H1 (cell line): ENCODE measurements around the gene TMEM209. TPM values are rescaled to one million over a fixed set of nuclear protein-coding genes. Genes with fewer than 3 reads are reported as not detected.

Experiments
- JUND ChIP-seq: IDR thresholded peaks from 2 replicates; pipeline ENCODE4 v1.6.1; 2011; ENCODE audit warnings: mild to moderate bottlenecking, improper control_type of control experiment, low read length
- PHF8 ChIP-seq: fragments of 200-600 bp; sonication (generic); conservative IDR thresholded peaks from 2 replicates; pipeline ENCODE4 v1.7.1; 2012; ENCODE audit warnings: low read depth, mild to moderate bottlenecking, inconsistent platforms, low read length, moderate library complexity
- polyA plus RNA-seq, 7 experiments: library from polyadenylated mRNA; depleted of rRNA in 3 of 7; stranded (reverse) in 5 of 7; unstranded in 2 of 7; fragments of >200 nt in 5 of 7; fragments of 200-250 nt in 2 of 7; gene quantifications; 1 replicate in 5 of 7; 2 replicates in 1 of 7; 4 replicates in 1 of 7; pipeline versions ENCODE4 v1.2.1 to v1.2.3, GENCODE V29; 2011 to 2013; ENCODE audit warnings: missing spikeins in 2 of 7, mixed read lengths in 2 of 7
- total RNA-seq: library from RNA; stranded (reverse); fragmentation: NEBNext Ultra II Directional; extraction: Animal tissue kit (Norgen Biotek cat#: 25700); gene quantifications from 2 replicates; pipeline ENCODE4 v1.2.1, GENCODE V29; 2021

Gene TMEM209
- total and polyA plus RNA-seq, 2 of the 8 experiments (the other 6 are each of a cell fraction or from before 2014, with no cell fraction given) = 28.5 to 30.5 TPM

DNA sequence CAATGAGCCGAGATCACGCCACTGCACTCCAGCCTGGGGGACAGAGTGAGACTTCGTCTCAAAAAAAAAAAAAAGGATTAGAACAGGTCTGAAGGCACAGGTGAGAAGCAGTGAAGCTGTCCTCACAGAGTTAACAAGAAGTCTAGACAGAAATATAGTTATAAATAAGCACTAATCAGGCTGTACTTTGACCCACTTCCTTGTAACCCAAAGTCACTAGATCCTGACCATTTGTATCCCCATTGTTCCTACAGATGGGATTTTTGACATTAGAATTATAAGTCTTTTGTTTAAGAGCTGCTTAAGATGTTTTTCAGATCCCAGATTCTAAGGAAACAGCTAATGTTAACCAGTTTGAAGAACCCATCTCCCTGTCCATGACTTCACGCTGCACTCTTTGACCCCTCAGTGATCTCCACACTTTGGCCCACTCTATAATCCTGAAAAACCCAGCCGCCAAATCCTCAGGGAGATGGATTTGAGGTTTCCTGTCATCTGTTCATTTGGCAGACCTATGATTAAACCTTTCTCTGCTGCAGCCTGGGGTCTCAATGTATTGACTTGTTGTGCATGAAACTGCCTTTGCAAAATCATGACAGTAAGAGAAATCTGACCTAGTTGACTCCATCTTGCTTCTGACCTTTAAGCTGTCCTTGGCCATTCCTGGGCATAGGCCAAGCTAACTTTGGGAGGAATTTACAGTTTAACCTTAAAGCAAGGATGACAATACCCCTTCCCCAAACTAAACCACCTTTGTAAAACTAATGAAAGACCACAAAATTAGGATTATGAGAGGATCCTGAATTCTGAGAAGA, 13.8 kb upstream of the TMEM209 start (continued):
- TF ChIP-seq JUND (no peak), PHF8 (no peak)
